ENCODE data around the gene CWC15. TPM values are rescaled to one million over a fixed set of nuclear protein-coding genes. Genes with fewer than 3 reads are reported as not detected.

CWC15 gene
- total RNA-seq, 1 donor from 2014 or later = 71.8 TPM

DNA sequence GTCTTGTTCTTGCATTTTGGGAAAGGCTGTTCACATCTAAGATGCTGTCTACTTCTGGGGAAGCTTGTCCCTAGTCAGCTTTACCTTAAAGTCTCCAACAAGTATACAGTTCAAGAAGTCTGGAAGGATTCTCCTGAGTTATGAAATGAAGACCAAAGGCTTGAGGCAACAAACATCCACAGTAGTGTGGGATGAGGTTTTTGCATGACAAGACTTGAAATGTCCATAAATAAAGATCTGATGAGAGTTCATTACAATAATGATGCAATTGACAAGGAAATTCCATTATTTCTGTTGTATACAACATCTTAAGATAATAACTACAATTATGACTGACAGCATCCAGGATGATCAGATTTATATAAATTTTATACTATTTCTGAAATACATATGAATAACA lies 30.4 kb upstream of the CWC15 start:
- H3K27ac Mint-ChIP-seq = no peak overlapping the region
- peaks cover 19% of the 10 kb centered on the region for H3K9me3 Mint-ChIP-seq
- peaks cover 23% of the 10 kb centered on the region for H3K27me3 Mint-ChIP-seq (ENCODE audit: low read depth)
- TF ChIP-seq, protein P1, sequence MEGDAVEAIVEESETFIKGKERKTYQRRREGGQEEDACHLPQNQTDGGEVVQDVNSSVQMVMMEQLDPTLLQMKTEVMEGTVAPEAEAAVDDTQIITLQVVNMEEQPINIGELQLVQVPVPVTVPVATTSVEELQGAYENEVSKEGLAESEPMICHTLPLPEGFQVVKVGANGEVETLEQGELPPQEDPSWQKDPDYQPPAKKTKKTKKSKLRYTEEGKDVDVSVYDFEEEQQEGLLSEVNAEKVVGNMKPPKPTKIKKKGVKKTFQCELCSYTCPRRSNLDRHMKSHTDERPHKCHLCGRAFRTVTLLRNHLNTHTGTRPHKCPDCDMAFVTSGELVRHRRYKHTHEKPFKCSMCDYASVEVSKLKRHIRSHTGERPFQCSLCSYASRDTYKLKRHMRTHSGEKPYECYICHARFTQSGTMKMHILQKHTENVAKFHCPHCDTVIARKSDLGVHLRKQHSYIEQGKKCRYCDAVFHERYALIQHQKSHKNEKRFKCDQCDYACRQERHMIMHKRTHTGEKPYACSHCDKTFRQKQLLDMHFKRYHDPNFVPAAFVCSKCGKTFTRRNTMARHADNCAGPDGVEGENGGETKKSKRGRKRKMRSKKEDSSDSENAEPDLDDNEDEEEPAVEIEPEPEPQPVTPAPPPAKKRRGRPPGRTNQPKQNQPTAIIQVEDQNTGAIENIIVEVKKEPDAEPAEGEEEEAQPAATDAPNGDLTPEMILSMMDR (IDR thresholded peaks at IDR 0.05; ENCODE audit: unreplicated experiment) = no peak
- no peak for DNase-seq (ENCODE audit: low spot score in 2 of 2, unreplicated experiment in 2 of 2)
- H3K36me3 Mint-ChIP-seq = peaks cover 12% of the 10 kb centered on the region
- no peak overlapping the region for H3K4me3 Mint-ChIP-seq
- H3K4me1 Mint-ChIP-seq = no peaks in the 10 kb centered on the region

DNA sequence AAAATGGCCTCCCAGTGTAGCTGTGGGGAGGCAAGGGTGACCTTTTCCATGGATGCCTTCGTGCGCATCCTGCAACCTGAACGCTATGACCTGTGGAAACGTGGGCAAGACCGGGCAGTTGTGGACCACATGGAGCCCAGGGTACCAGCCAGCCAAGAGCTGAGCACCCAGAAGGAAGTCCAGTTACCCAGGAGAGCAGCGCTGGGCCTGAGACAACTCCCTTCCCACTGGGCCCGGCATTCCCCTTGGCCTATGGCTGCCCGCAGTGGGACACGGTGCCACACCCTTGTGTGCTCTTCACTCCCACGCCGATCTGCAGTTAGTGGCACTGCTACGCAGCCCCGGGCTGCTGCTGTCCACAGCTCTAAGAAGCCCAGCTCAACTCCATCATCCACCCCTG lies 24.9 kb upstream of the CWC15 start:
- no peak overlapping the region for H3K27ac Mint-ChIP-seq
- no peak for DNase-seq (ENCODE audit: low spot score in 2 of 2, unreplicated experiment in 2 of 2)
- TF ChIP-seq, protein P1 (IDR thresholded peaks at IDR 0.05; ENCODE audit: unreplicated experiment) = no peak
- peaks cover under 1% of the 10 kb centered on the region for H3K27me3 Mint-ChIP-seq (ENCODE audit: low read depth)
- H3K4me3 Mint-ChIP-seq = no peak overlapping the region
- peaks cover 23% of the 10 kb centered on the region for H3K36me3 Mint-ChIP-seq
- no peaks in the 10 kb centered on the region for H3K4me1 Mint-ChIP-seq
- peaks cover 9% of the 10 kb centered on the region for H3K9me3 Mint-ChIP-seq

DNA sequence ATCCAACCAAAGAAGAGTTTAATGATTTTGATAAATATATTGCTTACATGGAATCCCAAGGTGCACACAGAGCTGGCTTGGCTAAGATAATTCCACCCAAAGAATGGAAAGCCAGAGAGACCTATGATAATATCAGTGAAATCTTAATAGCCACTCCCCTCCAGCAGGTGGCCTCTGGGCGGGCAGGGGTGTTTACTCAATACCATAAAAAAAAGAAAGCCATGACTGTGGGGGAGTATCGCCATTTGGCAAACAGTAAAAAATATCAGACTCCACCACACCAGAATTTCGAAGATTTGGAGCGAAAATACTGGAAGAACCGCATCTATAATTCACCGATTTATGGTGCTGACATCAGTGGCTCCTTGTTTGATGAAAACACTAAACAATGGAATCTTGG lies 24.1 kb upstream of the CWC15 start:
- DNase-seq (ENCODE audit: low spot score in 2 of 2, unreplicated experiment in 2 of 2) = no peak
- Mint-ChIP-seq H3K4me1 (no peaks in the 10 kb centered on the region), H3K9me3 (peaks cover 9% of the 10 kb centered on the region), H3K4me3 (no peak overlapping the region), H3K36me3 (peaks cover 23% of the 10 kb centered on the region), H3K27me3 (ENCODE audit: low read depth) (peaks cover 4% of the 10 kb centered on the region), H3K27ac (no peak overlapping the region)
- TF ChIP-seq, protein P1 (IDR thresholded peaks at IDR 0.05; ENCODE audit: unreplicated experiment) = no peak

DNA sequence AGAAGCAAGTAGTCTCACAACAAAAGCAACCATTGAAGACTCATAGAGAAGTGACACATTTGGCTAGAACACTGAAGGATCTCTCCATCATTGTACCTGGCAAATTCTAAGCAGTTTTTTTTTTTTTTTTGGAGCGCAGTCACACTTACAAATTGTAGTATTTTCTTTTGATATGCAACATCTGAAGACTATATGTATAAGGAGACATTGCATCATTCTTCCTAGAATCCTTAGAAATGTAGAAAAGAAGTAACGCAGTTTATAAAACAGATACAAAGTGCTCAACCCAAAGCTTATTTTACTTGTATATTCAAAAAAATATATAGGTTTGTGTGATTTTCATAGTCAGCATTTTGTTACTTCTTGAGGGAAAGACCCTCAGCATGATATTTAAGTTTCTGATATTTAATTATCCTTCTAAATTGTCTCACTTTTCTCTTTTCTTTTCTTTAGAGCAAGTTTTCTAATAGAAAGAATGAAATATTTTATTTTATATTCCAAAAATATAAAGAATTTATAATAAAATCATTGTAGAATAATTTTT lies 20.1 kb upstream of the CWC15 start:
- Mint-ChIP-seq H3K4me1 (no peaks in the 10 kb centered on the region), H3K27me3 (ENCODE audit: low read depth) (peaks cover 31% of the 10 kb centered on the region), H3K36me3 (peaks cover 10% of the 10 kb centered on the region), H3K9me3 (no peaks in the 10 kb centered on the region), H3K27ac (no peak overlapping the region), H3K4me3 (no peak overlapping the region)
- TF ChIP-seq, protein P1 (IDR thresholded peaks at IDR 0.05; ENCODE audit: unreplicated experiment) = no peak
- DNase-seq (ENCODE audit: low spot score in 2 of 2, unreplicated experiment in 2 of 2) = no peak

DNA sequence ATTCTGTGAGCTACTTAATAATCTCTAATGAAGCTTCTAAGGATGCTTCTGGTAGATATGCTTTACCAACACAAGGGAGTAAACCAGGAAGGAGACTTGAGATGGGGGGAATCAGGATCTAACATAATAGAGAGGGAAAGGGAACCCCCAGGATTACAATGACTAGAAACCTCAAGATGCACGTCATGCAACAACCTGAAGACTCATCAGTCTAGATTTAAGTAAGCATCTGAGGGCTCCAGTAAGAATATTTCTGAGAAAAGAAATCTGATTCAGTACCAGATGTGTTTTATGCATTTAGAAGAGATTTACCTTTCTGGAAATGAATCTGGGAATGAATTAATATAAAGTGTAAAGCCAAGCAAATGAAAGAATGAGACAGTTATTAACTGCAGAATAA lies 15.4 kb upstream of the CWC15 start:
- H3K27me3 Mint-ChIP-seq (ENCODE audit: low read depth) = peaks cover 43% of the 10 kb centered on the region
- H3K4me1 Mint-ChIP-seq = no peaks in the 10 kb centered on the region
- H3K9me3 Mint-ChIP-seq = peaks cover 5% of the 10 kb centered on the region
- TF ChIP-seq, protein P1 (IDR thresholded peaks at IDR 0.05; ENCODE audit: unreplicated experiment) = no peak
- H3K27ac Mint-ChIP-seq = no peak overlapping the region
- no peak overlapping the region for H3K4me3 Mint-ChIP-seq
- DNase-seq (ENCODE audit: low spot score in 2 of 2, unreplicated experiment in 2 of 2) = no peak
- no peaks in the 10 kb centered on the region for H3K36me3 Mint-ChIP-seq

DNA sequence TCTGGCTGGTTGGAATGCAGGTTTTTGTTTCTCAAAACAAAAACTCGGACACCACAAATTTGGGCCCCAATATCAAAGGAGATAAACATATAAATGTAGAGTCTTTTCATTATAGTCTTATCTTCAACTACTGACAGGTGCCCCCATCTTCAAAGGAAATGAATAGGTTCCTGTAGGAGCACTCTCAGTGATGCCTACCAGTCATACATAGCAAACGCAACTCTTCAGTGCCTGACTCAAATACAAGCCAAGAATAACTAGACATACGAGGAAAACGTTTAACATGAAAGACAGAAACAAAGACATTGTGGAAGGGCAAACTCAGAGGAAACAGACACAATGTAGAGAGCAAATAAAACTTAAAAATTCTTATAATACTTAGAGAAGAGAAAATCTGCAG lies 14.0 kb upstream of the CWC15 start:
- DNase-seq (ENCODE audit: low spot score in 2 of 2, unreplicated experiment in 2 of 2) = no peak
- Mint-ChIP-seq H3K36me3 (no peaks in the 10 kb centered on the region), H3K9me3 (peaks cover 5% of the 10 kb centered on the region), H3K4me1 (no peaks in the 10 kb centered on the region), H3K27ac (no peak overlapping the region), H3K4me3 (no peak overlapping the region), H3K27me3 (ENCODE audit: low read depth) (peaks cover 39% of the 10 kb centered on the region)
- TF ChIP-seq, protein P1 (IDR thresholded peaks at IDR 0.05; ENCODE audit: unreplicated experiment) = no peak

Measured in mesothelial cell of epicardium (in vitro differentiated cells).